HG03097 (cell line): ENCODE measurements around the gene NNAT.

Experiments
- ATAC-seq: cut with Tn5 transposase; IDR thresholded peaks from one replicate; pipeline ENCODE4 v1.9.1; 2021; ENCODE audit not compliant: unreplicated experiment, low FRiP score

NNAT gene

DNA sequence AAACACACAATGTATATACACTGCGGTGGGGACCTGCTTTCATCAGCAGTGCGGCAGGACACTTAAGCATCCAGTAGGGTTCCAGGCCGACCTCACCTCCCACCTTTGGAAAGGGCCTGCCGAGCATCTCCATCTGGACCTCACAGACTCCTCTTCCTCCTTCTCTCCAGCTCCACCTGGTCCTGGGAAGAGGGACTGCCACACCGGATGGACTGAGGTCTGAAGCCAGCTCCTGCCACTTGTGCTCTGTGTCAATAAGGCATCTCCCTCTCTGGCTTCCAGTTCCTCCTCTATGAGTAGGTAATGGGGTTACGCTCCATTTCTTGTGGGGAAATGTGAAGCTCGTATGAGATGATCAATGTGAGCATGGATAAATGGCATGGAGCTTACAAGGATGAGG lies 19.1 kb upstream of the NNAT start:
- ATAC-seq = no peak

DNA sequence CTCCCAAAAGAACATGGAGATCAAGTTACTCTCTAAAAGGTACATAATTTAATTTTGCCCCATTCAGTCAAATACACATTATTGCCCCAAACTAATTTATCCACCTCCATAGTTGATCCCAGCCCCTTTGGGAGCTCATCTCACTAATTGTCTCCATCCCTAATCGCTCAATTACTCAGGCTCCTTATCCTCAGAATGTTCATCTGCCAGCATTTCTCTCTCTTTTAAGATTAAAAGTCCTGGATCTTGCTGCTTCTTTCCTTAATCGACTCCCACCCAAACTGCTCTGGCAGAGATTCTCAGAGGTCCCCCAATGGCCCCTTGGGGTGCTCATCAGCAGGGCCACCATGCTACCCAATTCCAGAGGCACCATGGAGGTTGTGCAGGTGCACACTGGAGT lies 18.4 kb upstream of the NNAT start:
- ATAC-seq = no peak

DNA sequence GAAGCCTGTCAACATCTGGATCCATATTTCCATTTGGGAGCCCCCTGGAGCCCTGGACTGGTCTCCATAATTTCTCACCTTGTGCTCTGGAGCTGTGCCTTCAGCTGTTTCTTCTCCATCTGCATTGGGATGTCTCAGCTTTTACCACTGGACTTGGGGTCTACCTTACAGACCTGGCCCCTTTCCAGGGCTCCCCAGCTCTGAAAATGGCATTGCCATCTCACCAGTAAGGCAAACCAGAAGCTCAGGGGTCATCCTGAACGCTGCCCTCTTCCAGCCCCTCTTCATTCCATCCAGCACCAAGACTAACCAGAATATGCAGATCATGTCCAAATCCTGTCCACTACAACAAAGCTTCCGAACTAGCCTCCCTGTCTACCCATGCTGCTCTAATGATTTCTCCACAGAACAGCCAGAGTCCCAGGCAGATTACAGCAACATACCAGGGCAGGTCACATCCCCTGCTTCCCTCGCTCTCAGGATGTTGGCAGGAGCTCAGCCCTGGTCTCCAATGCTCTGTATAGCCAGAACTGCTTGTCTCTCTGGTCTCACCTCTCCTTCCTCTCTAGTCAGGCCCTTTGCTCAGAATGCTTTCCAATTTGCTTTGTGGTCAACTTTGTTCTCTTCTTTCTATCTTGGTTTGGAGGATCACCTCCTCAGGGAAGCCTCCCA lies 17.7 kb upstream of the NNAT start:
- no peak for ATAC-seq

DNA sequence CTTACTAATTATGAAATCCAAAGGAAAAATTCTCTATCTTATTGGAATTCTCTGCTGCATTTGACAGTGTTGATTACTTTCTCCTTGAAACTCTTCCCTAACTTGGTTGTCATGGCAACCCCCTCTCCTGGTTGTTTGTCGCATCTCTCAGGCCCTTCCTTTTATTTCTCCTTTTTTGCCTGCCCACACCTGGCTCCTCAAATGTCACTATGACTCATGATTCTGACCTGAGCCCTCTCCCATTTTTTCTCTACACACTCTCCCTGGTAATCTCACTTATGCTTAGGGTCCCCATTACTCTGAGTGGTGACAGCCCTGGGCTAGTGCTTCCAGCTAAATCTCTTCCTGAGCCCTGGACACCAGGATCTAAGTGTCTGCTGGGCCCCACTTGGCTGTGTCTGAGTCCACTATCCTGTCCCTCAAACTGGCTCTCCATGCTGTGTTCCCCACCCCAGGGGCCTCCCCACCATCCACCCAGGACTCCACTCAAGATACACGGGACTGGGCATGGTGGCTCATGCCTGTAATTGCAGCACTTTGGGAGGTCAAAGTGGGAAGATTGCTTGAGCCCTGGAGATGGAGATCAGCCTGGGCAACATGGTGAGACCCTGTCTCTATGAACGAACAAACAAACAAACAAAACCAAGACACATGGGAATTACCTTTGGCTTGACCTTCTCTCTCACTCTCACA lies 16.5 kb upstream of the NNAT start:
- ATAC-seq = no peak

DNA sequence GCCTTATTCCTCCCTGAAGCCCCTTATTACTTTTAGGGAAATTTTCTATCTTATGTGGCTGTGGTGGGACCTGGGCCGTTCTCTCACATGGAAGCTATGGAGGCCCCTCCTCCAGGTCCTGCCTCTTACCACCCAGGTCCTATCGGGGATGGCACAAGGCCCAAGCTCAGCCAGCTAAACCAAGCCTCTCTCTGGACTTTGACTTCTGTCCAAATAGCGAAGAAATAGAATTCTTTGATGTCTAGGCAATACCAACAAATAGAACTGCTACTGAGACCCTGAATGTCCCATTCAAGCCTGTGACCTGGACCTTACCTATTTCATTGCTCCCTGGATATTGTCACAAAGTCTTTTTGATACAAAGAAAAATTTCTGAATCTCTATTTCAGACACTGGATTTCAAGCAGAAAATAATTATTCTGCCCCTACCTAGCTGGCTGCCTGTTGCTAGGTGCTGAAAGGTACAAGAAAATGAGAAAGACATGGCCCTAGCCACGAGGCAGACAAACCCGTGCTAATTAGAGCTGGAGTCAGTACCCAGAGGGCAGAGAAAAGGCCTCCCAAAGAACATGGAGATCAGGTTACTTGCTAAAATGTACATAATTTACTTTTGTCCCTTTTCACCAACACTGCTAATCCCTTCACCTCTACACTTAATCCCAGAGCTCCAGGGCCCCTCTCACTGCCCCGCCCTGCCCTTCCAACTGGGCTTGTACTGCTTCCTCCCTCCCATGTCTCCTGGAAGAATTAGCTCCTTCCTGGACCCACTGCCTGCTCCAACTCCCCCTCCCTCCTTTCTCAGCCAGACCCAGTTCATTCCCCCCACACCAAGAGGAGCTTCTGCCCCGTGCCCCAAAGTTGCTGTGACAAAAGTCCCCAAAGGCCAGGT lies 15.5 kb upstream of the NNAT start:
- no peak for ATAC-seq

DNA sequence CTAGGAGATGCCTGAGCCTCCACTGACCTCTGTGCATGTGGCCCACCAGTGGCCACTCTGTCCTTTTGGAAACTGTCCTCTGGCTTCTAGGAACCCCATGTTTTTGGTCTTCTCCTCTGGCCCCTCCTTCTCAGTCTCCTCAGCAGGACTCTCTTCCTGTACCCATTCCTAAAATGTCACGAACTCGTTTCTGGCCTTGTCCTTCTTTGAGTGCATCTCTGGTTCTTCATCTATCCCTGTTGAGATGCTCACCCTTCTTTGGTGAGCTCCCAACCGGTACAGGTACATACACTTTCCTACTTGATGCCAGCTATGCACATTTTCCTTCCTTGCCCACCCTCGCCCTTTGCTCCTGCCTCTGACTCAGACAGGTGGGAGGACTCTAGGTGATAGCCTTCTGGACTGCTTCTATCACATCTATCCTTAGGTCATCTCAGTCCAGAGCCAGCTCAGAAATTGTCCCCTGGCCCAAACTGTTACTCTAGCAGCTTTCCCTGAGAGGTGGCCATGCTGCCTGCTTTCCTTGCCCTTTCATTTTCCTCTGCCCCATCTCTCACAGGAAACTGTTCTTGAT lies 14.8 kb upstream of the NNAT start:
- no peak for ATAC-seq

DNA sequence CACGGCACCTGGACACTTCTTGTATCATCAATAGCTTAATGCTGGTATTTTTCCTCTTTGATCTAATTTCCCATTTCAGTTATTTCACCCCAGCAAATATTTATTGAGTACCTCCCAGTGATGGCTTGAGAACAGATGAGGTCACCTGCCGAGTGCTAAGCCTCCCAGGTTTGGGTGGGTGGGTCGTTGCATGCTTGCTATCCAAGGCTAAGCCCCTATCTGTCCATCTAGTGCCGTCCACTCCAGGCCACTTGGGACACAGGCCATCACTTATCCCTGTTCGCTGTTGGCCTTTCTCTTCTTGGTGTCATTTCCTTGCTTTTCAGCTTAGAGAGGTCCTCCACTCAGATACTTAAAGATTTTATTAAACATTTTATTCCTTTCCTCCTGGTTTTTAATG lies 10.8 kb upstream of the NNAT start:
- no peak for ATAC-seq

DNA sequence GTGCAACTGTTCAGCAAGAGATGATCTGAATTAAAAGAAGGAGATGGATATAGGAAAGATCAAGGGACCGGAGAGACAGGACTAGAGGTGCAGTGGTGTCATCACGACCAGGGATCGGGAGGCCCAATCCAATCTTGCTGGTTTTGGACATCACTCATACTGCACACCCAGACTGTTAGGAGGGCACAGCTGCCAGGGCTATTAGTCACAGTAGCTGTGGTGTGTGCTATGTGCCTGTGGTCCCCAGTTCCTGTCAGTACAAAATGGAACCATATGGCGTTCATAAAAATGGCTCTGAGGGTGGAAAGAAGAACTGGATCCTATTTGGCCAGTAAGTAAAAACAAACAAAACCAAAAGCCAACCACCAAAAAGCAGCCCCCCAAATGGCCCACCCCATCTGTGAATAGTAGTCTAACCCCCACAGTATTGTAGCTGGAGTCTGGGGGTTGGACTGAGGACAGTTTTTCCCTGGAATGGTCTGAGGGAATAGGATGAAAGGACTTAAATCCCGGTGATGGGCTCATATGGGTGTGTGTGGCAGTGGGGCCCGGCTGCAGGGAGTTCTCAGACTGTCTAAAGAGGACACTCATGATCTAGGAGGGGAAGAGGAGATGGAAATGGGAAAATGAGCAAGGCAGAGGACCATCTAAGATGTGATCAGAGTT lies 9.3 kb upstream of the NNAT start:
- no peak for ATAC-seq

DNA sequence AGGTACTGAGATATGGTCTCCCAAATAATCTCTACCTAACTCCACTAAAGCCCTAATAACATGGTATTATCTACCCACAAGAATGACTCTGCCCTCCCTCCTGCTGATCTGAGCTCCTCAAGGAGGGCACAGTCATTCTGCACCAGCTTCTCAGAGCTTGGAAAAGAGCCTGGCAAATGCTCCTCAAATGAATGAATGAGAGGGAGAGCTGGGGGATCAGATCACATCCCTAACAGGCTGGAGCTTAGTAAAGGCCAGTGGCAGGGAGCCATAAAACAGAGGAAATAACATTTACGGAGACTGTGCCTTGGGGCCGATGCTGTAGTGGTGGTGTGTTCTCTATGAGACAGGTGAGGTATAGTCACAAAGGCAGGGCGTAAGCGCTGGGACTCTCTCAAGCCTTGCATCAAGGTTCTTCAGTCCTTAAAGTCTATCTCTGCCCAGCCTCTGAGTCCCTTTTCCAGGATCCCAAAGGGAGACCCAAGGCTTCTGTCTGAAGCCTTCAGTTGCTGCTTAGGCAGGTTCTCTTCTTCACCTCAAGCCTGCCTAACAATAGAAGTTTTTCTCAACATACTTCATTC lies 7.2 kb upstream of the NNAT start:
- no peak for ATAC-seq

DNA sequence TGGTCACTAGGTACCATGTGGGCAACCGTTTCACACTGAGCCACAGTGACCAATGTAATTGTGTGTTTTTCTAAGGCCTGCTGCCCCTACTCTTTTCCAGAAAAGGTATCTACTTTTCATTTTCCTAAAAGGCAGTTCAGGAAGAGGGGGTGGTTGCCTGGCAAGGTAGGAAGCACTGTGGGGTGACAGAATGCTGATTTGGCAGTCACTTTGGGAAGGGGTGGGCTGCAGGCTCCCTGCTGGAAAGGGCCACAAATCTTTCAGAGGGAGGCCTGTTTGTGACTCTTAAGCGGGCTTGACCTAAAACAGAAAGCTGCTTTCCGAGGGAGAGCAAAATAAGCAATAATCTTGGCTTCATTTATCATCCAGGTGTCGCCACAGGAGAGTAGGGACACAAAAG lies 5.2 kb upstream of the NNAT start:
- ATAC-seq = no peak

DNA sequence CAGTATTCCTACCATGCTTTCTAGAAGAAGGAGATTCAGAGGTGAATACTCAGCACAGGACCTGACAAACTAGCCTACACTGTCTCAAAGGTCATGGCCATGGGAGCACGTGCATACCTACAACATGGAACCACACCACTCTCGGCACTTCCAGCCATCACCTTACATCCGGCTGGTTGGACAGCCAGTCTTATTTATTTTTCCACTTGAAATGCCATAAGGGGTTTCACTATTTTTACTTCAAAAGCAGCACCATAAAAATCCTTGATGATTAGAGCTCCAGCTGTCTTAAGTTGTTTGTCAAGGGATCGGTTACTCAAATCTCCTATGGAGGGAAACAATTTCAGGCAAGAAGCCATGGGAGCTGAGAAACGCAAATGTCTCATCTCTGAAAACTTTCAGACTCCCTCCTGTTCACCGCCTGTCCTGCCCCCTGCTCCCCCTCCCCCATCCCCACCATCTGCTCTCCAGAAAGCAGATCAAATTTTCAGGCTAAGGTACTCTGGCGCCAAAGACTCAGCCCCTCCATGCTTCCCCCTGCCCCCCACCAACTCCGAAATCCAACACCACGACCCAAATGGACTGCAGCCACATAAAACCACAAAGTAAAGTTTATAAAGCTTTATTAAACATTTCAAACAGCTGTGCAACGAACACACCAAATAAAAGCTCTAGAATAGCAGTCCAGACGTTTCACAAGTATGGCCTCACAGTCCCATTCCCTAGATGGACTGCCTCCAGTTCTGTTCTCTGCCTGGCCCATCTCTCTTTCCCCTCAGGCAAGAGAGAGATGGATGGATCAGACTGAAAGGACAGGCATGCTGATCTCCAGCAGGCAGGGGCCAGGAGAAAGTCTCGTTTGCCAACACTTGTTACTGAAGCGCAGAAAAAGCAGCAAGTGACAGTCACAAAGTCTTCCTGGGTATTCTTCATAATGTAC lies 4.0 kb upstream of the NNAT start:
- no peak for ATAC-seq

DNA sequence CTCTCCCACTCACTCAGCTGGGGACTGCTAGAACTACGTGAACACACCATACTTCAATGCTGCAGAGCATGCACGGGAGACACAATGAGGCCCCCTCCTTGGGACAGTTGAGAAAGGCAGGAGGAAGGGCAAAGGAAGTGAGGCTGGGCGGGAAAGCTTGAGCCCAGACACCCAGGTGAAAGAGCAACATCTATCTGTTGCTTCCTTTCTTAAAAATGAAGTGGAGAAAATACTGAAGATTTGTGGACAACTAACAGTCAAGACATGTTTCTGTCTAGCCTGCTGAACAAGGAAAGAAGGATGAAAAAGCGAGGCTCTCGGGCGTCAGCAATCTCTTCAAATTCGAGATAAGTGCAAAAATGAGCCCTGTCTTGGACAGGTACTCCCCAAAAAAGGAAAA lies 3.0 kb upstream of the NNAT start:
- no peak for ATAC-seq

DNA sequence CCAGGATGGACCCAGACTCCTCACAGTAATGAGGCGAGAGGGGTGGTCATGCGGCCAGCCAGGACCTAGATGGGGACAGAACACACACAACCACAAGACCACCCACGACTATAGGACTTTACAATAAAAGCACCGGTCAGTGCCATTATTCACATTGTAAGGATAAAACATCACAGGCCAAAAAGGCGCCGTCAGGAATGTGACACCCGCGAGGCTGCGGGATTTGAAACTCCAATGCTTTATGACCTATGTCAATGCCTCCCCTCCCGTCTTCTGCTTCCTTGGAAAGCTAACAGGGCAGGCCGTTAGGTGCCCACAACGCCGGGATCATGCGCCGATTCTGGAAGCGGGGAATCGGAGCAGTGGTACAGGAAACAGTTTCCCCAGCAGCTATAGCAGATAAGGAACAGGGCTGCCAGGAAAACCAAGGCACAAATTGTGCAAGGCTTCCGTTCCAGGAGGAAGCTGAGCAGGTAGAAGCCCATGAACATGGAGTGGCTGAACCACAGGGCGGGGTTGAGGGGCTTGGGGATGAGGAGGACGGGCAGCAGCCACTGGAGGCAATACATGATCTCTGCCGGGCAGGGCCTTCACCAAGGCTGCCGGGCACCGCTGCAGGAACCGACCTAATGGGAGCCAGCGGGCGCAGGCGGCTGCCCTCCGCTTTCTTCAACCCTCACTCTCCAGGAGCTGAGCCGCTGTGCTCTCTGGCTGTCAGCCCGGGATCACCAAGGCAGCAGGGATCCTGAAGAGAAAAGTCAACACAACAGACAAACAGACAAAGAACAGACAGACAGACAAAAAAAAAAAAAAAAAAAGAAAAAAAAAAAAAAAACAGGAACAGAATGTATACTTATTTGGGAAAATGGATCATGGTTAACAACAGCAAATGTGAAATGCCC lies 2.2 kb upstream of the NNAT start:
- ATAC-seq = no peak

DNA sequence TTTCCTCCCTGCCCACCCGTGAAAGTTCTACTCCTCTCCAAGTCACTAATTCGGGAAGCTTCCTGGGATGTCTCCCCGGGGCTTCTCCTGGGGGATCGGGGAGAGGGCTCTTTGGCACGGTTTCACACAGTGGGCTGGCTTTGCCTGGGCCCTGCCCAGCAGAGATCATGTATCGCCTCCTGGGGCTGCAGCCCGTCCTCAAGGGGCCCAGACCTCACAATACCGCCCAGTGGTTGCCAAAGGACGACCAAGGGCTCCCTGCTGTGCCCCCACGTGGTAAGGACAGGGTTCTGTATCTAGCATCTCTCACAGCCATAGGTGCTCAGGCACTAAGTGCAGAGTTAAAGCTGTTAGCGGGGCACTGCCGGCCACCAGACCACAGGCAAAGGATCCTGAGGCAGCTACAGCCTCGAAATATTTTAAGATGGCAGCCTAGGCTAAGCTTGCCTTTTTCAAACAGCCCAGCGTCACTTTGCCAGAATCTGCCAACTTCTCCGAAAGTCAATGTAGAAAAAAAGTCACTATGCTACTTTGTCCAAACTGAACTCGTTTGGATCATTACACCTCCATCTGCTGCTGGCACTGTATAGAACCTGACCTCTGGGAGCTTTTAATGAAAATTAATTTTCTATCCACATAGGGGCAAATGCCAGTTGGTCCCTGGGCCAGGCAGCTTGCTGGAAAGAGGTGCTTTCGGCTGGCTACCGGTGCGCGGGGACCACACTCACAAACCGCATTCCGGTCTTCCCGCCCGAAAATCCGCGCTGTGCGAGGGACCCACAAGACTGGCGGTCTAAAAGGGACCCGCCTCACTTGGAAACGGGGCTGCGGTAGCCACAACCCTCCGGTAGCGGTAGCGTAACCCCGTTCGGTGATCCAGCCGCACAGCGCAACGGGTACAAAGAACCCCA lies 1.3 kb upstream of the NNAT start:
- ATAC-seq = no peak

DNA sequence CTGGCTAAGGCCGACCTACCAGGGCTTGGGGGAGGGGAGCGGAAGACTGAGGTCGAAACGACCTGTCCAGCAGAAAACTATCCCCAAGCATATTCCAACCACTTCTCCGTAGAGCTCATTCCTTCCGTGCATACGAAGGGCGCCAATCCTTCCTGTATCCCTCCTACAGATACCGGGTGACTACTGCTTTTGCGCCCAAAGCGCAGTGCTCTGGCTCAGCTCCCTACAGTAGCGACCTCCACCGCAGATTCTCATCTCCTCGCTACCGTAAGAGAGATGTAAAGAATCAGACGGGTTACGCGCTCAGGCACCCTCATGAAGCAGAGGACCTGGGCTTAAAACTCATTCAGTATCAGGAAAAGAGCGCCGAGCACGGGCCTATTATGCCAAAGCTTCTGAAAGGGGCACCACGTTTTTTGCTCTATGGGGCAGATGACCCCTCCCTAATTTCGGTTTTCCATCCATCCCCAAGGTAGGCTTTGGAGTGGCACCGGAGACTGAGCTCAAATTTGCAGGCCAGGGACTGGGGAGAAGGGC lies 563 bp upstream of the NNAT start:
- ATAC-seq = no peak

DNA sequence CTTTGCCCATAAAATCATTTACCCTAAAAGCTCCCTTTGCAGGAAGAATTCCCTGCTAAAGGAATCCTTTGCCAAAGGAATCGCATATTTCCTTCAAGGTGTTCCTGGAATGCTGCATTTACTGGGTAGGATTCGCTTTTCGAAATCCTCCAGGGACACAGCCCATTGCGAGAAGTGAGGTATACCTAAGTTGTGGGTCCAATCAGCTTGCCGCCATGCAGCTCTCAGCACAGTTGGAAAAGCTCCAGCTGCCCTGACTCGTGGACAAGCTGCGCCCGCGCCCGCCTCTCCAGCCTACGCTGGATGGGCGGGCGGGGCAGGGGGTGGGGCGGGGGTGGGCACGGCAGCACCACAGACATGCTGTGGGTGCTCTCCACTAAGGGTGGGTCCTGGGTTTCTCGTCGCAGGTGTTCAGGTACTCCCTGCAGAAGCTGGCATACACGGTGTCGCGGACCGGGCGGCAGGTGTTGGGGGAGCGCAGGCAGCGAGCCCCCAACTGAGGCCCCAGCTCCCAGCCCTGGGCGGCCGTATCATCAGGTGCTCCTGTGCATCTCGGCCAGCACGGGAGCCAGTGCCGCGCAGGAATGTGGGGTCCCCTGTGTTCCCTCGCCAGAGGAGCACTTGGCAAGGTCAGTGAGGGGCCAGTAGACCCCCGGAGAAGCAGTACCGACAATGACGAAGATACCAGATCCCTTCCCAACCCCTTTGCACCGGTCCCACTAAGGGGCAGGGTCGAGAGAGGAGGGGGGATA lies 1.4 kb downstream of the NNAT start:
- no peak for ATAC-seq
